Epithelial cell of alveolus of lung (primary cell): ENCODE data around the gene NAGS. TPM values are rescaled to one million over a fixed set of nuclear protein-coding genes. Genes with fewer than 3 reads are reported as not detected.

ENCODE experiments used
- total RNA-seq: library from RNA; depleted of rRNA; stranded (reverse); fragments of >200 nt; gene quantifications from 2 replicates; pipeline ENCODE4 v1.2.1, GENCODE V29; 2015

NAGS gene, protein sequence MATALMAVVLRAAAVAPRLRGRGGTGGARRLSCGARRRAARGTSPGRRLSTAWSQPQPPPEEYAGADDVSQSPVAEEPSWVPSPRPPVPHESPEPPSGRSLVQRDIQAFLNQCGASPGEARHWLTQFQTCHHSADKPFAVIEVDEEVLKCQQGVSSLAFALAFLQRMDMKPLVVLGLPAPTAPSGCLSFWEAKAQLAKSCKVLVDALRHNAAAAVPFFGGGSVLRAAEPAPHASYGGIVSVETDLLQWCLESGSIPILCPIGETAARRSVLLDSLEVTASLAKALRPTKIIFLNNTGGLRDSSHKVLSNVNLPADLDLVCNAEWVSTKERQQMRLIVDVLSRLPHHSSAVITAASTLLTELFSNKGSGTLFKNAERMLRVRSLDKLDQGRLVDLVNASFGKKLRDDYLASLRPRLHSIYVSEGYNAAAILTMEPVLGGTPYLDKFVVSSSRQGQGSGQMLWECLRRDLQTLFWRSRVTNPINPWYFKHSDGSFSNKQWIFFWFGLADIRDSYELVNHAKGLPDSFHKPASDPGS
- total RNA-seq, result 7.5 and 13.6 TPM in 2 replicates

DNA sequence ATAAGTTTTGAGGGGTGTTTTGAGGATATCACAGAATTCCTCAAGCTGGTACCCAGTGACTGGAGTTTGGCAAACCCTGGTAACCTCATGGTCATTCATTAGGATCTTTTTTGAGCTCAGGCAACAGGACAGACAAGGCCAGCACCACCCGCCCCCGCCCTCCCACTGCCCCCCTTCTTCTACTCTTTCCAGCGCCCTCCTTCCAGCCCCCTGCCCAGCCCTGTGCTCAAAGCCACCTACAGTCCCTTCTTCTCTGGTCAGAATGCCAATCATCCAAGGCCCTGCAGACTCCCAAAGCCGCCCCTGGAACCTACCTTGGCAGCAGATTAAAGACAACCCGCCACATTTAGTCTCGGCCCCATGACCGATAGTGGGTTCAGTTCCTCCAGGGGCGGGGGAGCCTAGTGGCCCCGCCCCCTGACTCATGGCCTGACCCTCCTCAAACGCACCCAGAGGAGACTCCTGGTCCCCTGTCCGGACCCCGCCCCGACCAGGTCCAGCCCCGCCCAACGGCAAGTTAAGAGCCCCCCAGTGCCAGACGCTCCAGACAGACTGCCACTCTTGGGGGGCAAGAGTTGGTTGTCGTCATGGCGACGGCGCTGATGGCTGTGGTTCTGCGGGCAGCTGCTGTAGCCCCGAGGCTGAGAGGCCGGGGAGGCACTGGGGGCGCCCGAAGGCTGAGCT is at the start of gene NAGS:
NAGS (plus strand) TSS at position 546 of the 684 bp plus-strand sequence; CDS start at position 588, 42 bp downstream.

GRCh38 chr17:44014437-44015172 is 10.2 kb downstream of the NAGS start, which contains the start of gene TMEM101:
TMEM101 (minus strand) TSS chr17:44014963; CDS start chr17:44014952, 11 bp downstream.

Other genes starting within 250 kb of the NAGS start
- not detected in 2 replicates for gene SOST, start 245.8 kb upstream of the NAGS start, total RNA-seq
- gene DUSP3, start 225.6 kb upstream of the NAGS start, total RNA-seq, result 17.8 and 33.5 TPM in 2 replicates
- not detected in 2 replicates for gene CFAP97D1, start 224.2 kb upstream of the NAGS start, total RNA-seq
- 4.1 and 4.8 TPM in 2 replicates for gene MPP3, start 171.5 kb upstream of the NAGS start, total RNA-seq
- not detected in 2 replicates for gene CD300LG, start 157.4 kb upstream of the NAGS start, total RNA-seq
- 3.9 and 5.7 TPM in 2 replicates for gene MPP2, start 97.1 kb upstream of the NAGS start, total RNA-seq
- not detected in 2 replicates for gene PPY, start 62.1 kb upstream of the NAGS start, total RNA-seq
- 0.13 TPM in 1 of 2 replicates, not detected in the other for gene PYY, start 50.7 kb upstream of the NAGS start, total RNA-seq
- gene TMEM101, start 10.3 kb downstream of the NAGS start, total RNA-seq, result 46.8 and 92.9 TPM in 2 replicates
- 42.1 and 53.5 TPM in 2 replicates for gene LSM12, start 62.0 kb downstream of the NAGS start, total RNA-seq
- 51.4 and 68.9 TPM in 2 replicates for gene G6PC3, start 66.1 kb downstream of the NAGS start, total RNA-seq
- gene HDAC5, start 119.0 kb downstream of the NAGS start, total RNA-seq, result 19.8 and 46.3 TPM in 2 replicates
- 4.9 and 7.6 TPM in 2 replicates for gene HROB, start 137.3 kb downstream of the NAGS start, total RNA-seq
- not detected in 2 replicates for gene ASB16, start 166.1 kb downstream of the NAGS start, total RNA-seq
- 20.0 and 32.7 TPM in 2 replicates for gene TMUB2, start 182.3 kb downstream of the NAGS start, total RNA-seq
- 51.7 and 55.6 TPM in 2 replicates for gene ATXN7L3, start 195.3 kb downstream of the NAGS start, total RNA-seq
- gene UBTF, start 215.1 kb downstream of the NAGS start, total RNA-seq, result 39.6 and 57.1 TPM in 2 replicates